Astrocyte of the cerebellum (primary cell): Measurements from ENCODE around the gene RUVBL2.

ENCODE experiments used
- DNase-seq: peaks from one replicate; pipeline ENCODE4 v3.0.0-alpha.2; 2011; ENCODE audit warnings: low read depth
- H3K4me3 ChIP-seq: 2 replicates; pipeline ENCODE4 v1.5.1; 2011; ENCODE audit warnings: mild to moderate bottlenecking, low read depth, low read length, moderate library complexity
- CTCF ChIP-seq: IDR thresholded peaks from 2 replicates; pipeline ENCODE4 v1.5.1; 2012; ENCODE audit warnings: low read length, low read depth, moderate library complexity, mild to moderate bottlenecking; ENCODE audit errors: missing control alignments
- in situ Hi-C: cut with HindIII; loops from 2 replicates; pipeline ENCODE4 v1.10.0; 2017; ENCODE audit warnings: low sequenced_read_pairs

RUVBL2 gene

DNA sequence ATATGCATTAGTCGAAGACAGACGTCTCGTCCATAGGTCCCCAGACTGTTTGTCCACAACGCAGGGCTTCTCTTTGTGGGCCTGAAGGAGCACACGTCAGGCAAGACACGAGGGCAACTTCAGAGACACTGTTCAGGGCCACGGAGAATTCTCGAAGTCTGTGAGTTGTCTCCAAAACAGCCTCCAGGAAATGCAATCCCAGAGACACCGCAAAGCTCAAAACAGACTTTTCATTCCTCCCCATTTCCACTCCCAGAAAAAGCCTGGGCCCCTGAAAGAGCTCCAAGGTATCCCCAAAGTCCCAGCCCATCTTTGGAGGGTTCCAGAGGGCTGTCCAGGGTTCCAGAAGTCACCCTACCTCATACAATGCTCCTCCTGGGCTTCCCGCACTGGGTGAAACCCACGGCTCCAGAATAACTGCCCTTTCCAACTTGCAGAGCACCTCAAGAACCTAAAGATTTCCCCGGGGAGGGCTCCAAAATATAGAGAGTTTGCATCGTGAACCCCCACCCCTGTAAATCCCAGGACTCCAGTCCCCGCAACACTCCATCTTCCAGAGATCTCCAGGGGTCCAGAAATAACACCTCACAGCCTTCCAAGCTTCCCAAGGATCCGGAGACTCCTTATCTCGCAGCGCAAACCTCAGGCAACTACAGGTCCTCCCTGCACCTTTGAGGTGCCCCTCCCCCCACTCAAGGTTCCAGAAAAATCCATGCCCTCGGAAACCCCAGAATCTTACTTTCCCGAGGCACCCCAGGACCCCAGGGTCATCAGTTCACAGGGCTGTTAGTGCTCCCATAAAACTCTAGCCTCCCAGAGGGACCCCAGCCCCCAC, 29.3 kb upstream of the RUVBL2 start:
- no peak overlapping the region for H3K4me3 ChIP-seq
- in situ Hi-C loops: no loop called here
- no peak for DNase-seq
- TF ChIP-seq CTCF: no peak

DNA sequence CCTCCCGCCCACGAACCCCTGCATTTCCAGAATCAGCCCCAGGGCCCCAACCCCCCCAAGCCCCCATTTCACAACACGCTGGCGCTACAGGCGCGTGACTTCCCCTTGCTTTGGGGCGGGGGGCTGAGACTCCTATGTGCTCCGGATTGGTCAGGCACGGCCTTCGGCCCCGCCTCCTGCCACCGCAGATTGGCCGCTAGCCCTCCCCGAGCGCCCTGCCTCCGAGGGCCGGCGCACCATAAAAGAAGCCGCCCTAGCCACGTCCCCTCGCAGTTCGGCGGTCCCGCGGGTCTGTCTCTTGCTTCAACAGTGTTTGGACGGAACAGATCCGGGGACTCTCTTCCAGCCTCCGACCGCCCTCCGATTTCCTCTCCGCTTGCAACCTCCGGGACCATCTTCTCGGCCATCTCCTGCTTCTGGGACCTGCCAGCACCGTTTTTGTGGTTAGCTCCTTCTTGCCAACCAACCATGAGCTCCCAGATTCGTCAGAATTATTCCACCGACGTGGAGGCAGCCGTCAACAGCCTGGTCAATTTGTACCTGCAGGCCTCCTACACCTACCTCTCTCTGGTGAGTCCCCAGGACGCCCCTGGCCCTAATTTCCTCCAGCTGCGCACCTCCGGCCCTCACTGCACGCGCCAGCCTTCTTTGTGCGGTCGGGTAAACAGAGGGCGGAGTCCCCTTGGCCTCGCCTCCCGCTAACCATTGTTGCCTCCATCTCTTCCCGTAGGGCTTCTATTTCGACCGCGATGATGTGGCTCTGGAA, 28.5 kb upstream of the RUVBL2 start, which contains the start of gene FTL:
TSS of gene FTL (plus strand) at position 270 of the 766 bp plus-strand sequence. CDS start at position 469, 199 bp downstream.
- peak; percentile 80 for DNase-seq
- in situ Hi-C loops: no loop called here
- no peak for TF ChIP-seq CTCF
- peak within 1 kb of the TSS; percentile 68 for H3K4me3 ChIP-seq

DNA sequence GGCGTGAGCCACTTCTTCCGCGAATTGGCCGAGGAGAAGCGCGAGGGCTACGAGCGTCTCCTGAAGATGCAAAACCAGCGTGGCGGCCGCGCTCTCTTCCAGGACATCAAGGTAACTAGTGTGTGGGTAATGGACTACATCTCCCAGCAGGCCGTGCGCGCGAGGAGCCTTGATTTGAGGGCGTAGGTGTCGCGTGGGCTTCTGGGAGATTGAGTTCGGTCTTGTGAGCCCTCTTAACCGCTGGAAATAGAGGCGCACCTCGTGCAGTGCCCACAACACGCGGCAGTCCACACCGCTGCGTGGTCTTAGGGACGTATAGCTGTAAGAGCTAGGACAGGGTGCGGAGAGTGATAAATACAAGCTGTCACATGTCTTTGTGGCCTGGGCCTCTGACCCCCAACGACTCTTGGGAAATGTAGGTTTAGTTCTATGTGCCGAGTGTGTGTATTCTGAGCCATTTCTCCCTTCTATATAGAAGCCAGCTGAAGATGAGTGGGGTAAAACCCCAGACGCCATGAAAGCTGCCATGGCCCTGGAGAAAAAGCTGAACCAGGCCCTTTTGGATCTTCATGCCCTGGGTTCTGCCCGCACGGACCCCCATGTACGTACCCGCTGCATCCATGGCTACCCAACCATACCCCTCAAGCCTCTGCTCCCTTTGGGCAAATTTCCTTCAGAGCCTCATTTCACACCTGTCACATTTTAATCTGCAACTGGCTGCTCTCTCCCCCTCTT, 27.7 kb upstream of the RUVBL2 start:
- peak overlapping the region; percentile 68 for H3K4me3 ChIP-seq
- peak; percentile 73 for DNase-seq
- TF ChIP-seq CTCF: no peak
- in situ Hi-C loops: no loop called here

DNA sequence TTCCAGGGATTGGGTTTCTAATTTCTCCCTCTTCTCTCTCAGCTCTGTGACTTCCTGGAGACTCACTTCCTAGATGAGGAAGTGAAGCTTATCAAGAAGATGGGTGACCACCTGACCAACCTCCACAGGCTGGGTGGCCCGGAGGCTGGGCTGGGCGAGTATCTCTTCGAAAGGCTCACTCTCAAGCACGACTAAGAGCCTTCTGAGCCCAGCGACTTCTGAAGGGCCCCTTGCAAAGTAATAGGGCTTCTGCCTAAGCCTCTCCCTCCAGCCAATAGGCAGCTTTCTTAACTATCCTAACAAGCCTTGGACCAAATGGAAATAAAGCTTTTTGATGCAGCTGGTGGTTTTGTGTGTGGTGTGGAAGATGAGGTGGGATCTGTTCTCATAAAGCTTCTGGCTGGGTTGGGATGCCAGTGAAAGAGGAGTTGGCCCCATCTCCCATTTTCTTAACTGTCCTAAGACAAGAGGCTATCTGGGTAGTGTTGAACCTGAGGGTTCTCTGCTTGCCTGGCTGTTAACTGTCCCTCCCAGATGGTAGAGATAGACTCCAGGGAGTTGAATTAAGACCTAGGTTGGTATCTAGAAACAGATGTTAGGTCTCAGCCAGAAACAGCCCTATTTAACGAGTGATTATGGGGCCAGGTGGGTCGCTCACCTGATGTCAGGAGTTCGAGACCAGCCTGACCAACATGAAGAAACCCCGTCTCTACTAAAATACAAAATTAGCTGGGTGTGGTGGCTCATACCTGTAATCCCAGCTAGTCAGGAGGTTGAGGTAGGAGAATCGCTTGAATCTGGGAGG, 26.9 kb upstream of the RUVBL2 start:
- no peak for DNase-seq
- peak overlapping the region; percentile 68 for H3K4me3 ChIP-seq
- TF ChIP-seq CTCF: no peak
- in situ Hi-C loops: no loop called here

- DNase-seq: no peak
- TF ChIP-seq CTCF: no peak
- in situ Hi-C loops: no loop called here
- H3K4me3 ChIP-seq: peak overlapping the region; percentile 68
Observed at GRCh38 chr19:48967346-48968178, 26.1 kb upstream of the RUVBL2 start.
